HG03571 (cell line): ENCODE data around the gene KRT7.

Experiments
- ATAC-seq: cut with Tn5 transposase; IDR thresholded peaks from one replicate; pipeline ENCODE4 v1.9.1; 2021; ENCODE audit not compliant: unreplicated experiment

Gene KRT7

GRCh38 chr12:52296572-52297215 lies 63.7 kb downstream of the KRT7 start:
- no peak for ATAC-seq
